ENCODE data around the gene TMEM176B. TPM values are rescaled to one million over a fixed set of nuclear protein-coding genes. Genes with fewer than 3 reads are reported as not detected.
A peak's percentile ranks its signal among the peaks of the same experiment; 100 is the strongest.

The TMEM176B gene
- total RNA-seq, 4 donors from 2014 or later, result 2.5 to 14.5 (median 4.9) TPM

DNA sequence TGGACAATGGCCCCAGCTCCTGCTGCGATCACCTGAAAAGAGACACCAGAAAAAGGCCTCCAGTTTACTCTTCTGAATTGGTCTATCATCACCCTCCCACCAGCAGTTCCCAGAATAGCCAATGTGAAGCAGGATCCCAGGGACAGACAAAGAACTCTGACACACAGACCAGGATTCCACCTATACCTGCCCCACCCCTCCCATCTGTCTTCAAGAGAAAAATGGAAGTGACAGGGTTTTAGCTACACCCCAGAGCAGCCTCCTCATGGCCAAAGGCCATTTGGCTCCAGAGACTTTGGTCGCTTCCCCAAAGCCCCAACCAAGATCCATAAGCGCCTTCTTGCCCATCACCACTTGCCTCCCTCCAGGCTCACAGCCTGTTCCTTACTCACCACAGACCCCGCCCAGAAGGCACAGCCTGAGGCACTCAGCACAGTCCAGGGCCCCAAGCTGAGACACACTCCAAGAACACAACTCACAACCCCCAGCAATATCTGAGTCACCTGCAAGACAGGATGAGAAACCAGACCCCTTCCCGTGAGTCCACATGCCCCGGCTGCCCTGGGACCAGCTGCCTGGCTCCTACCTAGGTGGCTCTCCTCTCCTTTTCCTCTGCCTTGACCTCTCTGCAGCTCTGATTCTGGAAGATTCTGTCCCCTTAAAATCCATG lies 6.5 kb downstream of the TMEM176B start:
- 79% methylated on average over 6 of the region's 6 CpGs for WGBS
- Histone ChIP-seq H3K4me1 (peaks cover 3% of the 10 kb centered on the region), H3K27ac (no peak overlapping the region), H3K36me3 (no peaks in the 10 kb centered on the region), H3K9me3 (no peaks in the 10 kb centered on the region), H3K27me3 (peaks cover 15% of the 10 kb centered on the region), H3K4me3 (no peak overlapping the region)
- DNase-seq (ENCODE audit: low spot score in 2 of 2), result no peak
- TF ChIP-seq EP300 (IDR thresholded peaks at IDR 0.05) (no peak), POLR2A (IDR thresholded peaks at IDR 0.05) (no peak)
- TF ChIP-seq, protein P1, sequence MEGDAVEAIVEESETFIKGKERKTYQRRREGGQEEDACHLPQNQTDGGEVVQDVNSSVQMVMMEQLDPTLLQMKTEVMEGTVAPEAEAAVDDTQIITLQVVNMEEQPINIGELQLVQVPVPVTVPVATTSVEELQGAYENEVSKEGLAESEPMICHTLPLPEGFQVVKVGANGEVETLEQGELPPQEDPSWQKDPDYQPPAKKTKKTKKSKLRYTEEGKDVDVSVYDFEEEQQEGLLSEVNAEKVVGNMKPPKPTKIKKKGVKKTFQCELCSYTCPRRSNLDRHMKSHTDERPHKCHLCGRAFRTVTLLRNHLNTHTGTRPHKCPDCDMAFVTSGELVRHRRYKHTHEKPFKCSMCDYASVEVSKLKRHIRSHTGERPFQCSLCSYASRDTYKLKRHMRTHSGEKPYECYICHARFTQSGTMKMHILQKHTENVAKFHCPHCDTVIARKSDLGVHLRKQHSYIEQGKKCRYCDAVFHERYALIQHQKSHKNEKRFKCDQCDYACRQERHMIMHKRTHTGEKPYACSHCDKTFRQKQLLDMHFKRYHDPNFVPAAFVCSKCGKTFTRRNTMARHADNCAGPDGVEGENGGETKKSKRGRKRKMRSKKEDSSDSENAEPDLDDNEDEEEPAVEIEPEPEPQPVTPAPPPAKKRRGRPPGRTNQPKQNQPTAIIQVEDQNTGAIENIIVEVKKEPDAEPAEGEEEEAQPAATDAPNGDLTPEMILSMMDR (IDR thresholded peaks at IDR 0.05), result no peak

- Histone ChIP-seq H3K27ac (no peak overlapping the region), H3K4me3 (no peak overlapping the region), H3K4me1 (peaks cover 19% of the 10 kb centered on the region), H3K9me3 (no peaks in the 10 kb centered on the region), H3K36me3 (no peaks in the 10 kb centered on the region), H3K27me3 (peaks cover 5% of the 10 kb centered on the region)
- no peak for TF ChIP-seq POLR2AphosphoS5 (IDR thresholded peaks at IDR 0.05)
- TF ChIP-seq EP300 (IDR thresholded peaks at IDR 0.05), result no peak
- TF ChIP-seq, protein P1 (IDR thresholded peaks at IDR 0.05), result no peak
- no peak for TF ChIP-seq POLR2A (IDR thresholded peaks at IDR 0.05)
- WGBS, result 84% methylated on average over 11 of the region's 12 CpGs
- no peak for DNase-seq (ENCODE audit: low spot score in 2 of 2)
These were observed 8.3 kb downstream of the TMEM176B start for GRCh38 chr7:150791746-150792452.

DNA sequence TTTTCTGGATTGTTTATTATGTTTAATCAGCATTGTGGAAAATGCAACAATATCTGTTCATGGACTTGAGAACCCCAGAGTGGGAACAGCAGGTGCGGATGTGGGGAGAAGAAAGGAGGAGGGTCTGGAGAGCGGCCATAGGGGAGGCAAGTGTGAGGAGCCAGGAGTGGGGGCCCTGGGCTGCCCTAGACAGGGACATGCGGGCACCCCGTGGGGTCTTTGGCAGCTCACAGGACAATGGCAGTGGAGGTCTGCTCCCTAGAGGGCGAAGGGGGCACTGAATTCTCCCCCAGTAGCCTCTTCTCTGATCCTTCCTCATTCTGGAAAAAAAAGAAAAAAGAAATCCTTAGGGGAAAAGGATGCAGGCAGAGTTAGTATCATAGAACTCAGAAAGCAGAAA lies 8.9 kb downstream of the TMEM176B start:
- 94% methylated on average over 5 of the region's 5 CpGs for WGBS
- TF ChIP-seq POLR2AphosphoS5 (IDR thresholded peaks at IDR 0.05), result no peak
- H3K4me1 ChIP-seq, result peaks cover 19% of the 10 kb centered on the region
- H3K4me3 ChIP-seq, result no peak overlapping the region
- no peak for DNase-seq (ENCODE audit: low spot score in 2 of 2)
- no peaks in the 10 kb centered on the region for H3K36me3 ChIP-seq
- H3K27me3 ChIP-seq, result peaks cover 4% of the 10 kb centered on the region
- H3K9me3 ChIP-seq, result no peaks in the 10 kb centered on the region
- H3K27ac ChIP-seq, result no peak overlapping the region

GRCh38 chr7:150790416-150791075 lies 9.6 kb downstream of the TMEM176B start:
- WGBS, result 88% methylated on average over 9 of the region's 9 CpGs
- H3K27ac ChIP-seq, result no peak overlapping the region
- no peaks in the 10 kb centered on the region for H3K36me3 ChIP-seq
- no peaks in the 10 kb centered on the region for H3K27me3 ChIP-seq
- no peak overlapping the region for H3K4me3 ChIP-seq
- H3K9me3 ChIP-seq, result no peaks in the 10 kb centered on the region
- TF ChIP-seq EP300 (IDR thresholded peaks at IDR 0.05), result no peak
- H3K4me1 ChIP-seq, result peaks cover 24% of the 10 kb centered on the region
- DNase-seq (ENCODE audit: low spot score in 2 of 2), result no peak

- WGBS, result 61% methylated on average over 9 of the region's 9 CpGs
These were observed 11.5 kb downstream of the TMEM176B start for GRCh38 chr7:150788474-150789269.

More at GRCh38 chr7:150788474-150789269, 11.5 kb downstream of the TMEM176B start:
- Histone ChIP-seq H3K36me3 (no peaks in the 10 kb centered on the region), H3K4me3 (no peak overlapping the region), H3K9me3 (no peaks in the 10 kb centered on the region), H3K4me1 (peaks cover 28% of the 10 kb centered on the region), H3K27me3 (no peaks in the 10 kb centered on the region), H3K27ac (peak overlapping the region; percentile 12)
- no peak for DNase-seq (ENCODE audit: low spot score in 2 of 2)
- TF ChIP-seq POLR2AphosphoS5 (IDR thresholded peaks at IDR 0.05), result no peak
- TF ChIP-seq EP300 (IDR thresholded peaks at IDR 0.05), result no peak
- TF ChIP-seq, protein P1 (IDR thresholded peaks at IDR 0.05), result no peak
- no peak for TF ChIP-seq POLR2A (IDR thresholded peaks at IDR 0.05)

Measured in suprapubic skin (tissue), 4 donors.